PFSK-1 (cell line): ENCODE measurements around the gene INIP.

Experiments used
- FOXP2 ChIP-seq: optimal IDR thresholded peaks from 2 replicates; pipeline ENCODE3; 2011; ENCODE audit warnings: borderline replicate concordance, control low read depth, inconsistent platforms; ENCODE audit not compliant: insufficient read depth; ENCODE audit errors: extremely low read length, extremely low read depth
- POLR2AphosphoS5 ChIP-seq: IDR thresholded peaks from 2 replicates; pipeline ENCODE4 v1.6.1; 2012; ENCODE audit warnings: low read depth, mild to moderate bottlenecking, control low read depth, low read length, moderate library complexity
- REST ChIP-seq, 2 experiments: IDR thresholded peaks; 2 replicates each; pipeline versions ENCODE4 v1.6.1 to v1.8.0; 2011 to 2012; ENCODE audit warnings: low read depth in 2 of 2, low read length in 2 of 2, control low read depth in 1 of 2, inconsistent platforms in 1 of 2, mild to moderate bottlenecking in 1 of 2, moderate library complexity in 1 of 2; ENCODE audit not compliant: insufficient read depth in 1 of 2
- SIN3A ChIP-seq: IDR thresholded peaks from 2 replicates; pipeline ENCODE4 v1.6.1; 2012; ENCODE audit warnings: mild to moderate bottlenecking, low read length, moderate library complexity, borderline replicate concordance; ENCODE audit not compliant: insufficient read depth
- TAF1 ChIP-seq: IDR thresholded peaks from 2 replicates; pipeline ENCODE4 v1.6.1; 2012; ENCODE audit warnings: low read length, control low read depth, borderline replicate concordance; ENCODE audit not compliant: insufficient read depth

INIP gene

GRCh38 chr9:112744177-112744576, 26.3 kb upstream of the INIP start:
- TF ChIP-seq POLR2AphosphoS5 (no peak), TAF1 (no peak), SIN3A (no peak), FOXP2 (no peak), REST (IDR thresholded peaks at IDR 0.05; ENCODE audit: insufficient read depth in 1 of 2, low read depth in 2 of 2, low read length in 2 of 2) (no peak)

GRCh38 chr9:112743216-112743836, 25.4 kb upstream of the INIP start:
- no peak for TF ChIP-seq SIN3A
- no peak for TF ChIP-seq FOXP2
- TF ChIP-seq TAF1 = no peak
- no peak for TF ChIP-seq REST (IDR thresholded peaks at IDR 0.05; ENCODE audit: insufficient read depth in 1 of 2, low read depth in 2 of 2, low read length in 2 of 2)
- no peak for TF ChIP-seq POLR2AphosphoS5

GRCh38 chr9:112734892-112735291, 17.0 kb upstream of the INIP start:
- no peak for TF ChIP-seq TAF1
- no peak for TF ChIP-seq FOXP2
- no peak for TF ChIP-seq SIN3A
- no peak for TF ChIP-seq REST (IDR thresholded peaks at IDR 0.05; ENCODE audit: insufficient read depth in 1 of 2, low read depth in 2 of 2, low read length in 2 of 2)
- no peak for TF ChIP-seq POLR2AphosphoS5

DNA sequence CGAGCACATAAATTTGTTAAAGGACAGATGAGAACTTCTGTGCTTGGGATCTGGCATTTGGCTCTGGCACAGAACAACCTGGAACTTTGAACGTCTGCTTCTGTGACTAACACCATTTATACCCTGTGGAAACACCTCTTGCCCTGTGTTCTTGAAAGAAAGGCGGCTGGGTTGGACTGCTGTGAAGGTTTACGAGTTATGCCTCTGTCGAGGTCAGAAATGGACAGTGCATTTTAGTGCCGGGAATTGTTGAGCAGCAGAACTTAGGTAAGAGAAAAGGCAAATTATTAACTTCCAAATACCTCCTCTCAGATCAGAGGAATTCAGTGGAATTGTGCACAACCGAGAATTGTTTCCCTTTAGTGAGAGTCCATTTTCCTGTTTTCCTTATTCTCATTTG, 14.1 kb upstream of the INIP start:
- TF ChIP-seq FOXP2 = no peak
- no peak for TF ChIP-seq TAF1
- TF ChIP-seq SIN3A = no peak
- no peak for TF ChIP-seq REST (IDR thresholded peaks at IDR 0.05; ENCODE audit: insufficient read depth in 1 of 2, low read depth in 2 of 2, low read length in 2 of 2)
- no peak for TF ChIP-seq POLR2AphosphoS5

- TF ChIP-seq FOXP2 (no peak), SIN3A (no peak), POLR2AphosphoS5 (no peak), TAF1 (no peak), REST (IDR thresholded peaks at IDR 0.05; ENCODE audit: insufficient read depth in 1 of 2, low read depth in 2 of 2, low read length in 2 of 2) (no peak)
Measured at GRCh38 chr9:112728401-112728800, 10.5 kb upstream of the INIP start.
